HEK293T (cell line): ENCODE data around the gene NR0B1.

ENCODE experiments used
- ARNT ChIP-seq: fragments of 450-650 bp; IDR thresholded peaks from 2 replicates; pipeline ENCODE4 v1.6.1; 2017; ENCODE audit warnings: mild to moderate bottlenecking
- BHLHE40 ChIP-seq: fragments of 450-650 bp; IDR thresholded peaks from 2 replicates; pipeline ENCODE4 v1.6.1; 2016; ENCODE audit warnings: mild to moderate bottlenecking, moderate library complexity, borderline replicate concordance
- ELF4 ChIP-seq: fragments of 450-650 bp; IDR thresholded peaks from 2 replicates; pipeline ENCODE4 v1.6.1; 2017; ENCODE audit warnings: antibody characterized with exemption
- FOXK2 ChIP-seq: fragments of 450-650 bp; IDR thresholded peaks from 2 replicates; pipeline ENCODE4 v1.6.1; 2016; ENCODE audit warnings: mild to moderate bottlenecking
- FOXM1 ChIP-seq: fragments of 450-650 bp; IDR thresholded peaks from 2 replicates; pipeline ENCODE4 v1.6.1; 2017; ENCODE audit warnings: mild to moderate bottlenecking, borderline replicate concordance
- SP1 ChIP-seq: fragments of 450-650 bp; IDR thresholded peaks from 2 replicates; pipeline ENCODE4 v1.6.1; 2017
- TARDBP ChIP-seq: fragments of 450-650 bp; IDR thresholded peaks from 2 replicates; pipeline ENCODE4 v1.6.1; 2016
- TF ChIP-seq, protein P1 (sequence below): fragments of 450-650 bp; IDR thresholded peaks from 2 replicates; pipeline ENCODE4 v1.6.1; 2016

DNA sequence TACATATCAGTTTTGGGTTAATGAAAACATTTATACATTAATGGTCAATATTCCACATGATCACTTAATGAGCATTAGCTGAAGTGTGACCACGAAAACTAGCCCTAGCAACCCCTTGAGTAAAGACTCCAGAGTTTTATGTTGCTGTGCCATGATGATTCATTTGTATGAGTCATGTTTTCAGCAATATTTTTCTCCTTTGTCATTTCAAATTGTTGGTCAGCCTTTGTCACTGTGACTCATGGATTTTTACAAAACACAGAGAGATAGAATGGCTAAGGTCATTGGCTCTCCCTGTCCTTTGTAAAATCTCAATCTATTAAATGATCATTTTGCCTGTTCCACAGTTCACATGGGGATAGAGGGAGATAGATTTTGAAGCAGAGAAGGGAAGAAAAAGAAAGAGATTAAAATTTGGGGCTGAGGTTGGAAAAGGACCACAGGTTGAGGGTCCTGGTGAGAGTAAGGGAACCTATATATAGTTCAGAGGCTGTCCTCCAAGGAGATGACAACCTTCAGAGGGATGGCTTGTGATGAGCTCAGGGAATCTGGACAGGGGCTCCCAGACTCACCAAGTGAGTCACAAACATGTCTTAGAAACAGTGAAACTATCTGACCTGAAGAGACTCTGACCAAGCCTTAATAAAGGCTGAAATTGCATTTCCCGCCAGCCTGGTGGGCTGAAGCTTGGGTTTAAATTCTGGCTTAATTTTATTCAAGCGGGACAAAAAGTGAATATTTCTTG lies 25.6 kb downstream of the NR0B1 start:
- TF ChIP-seq ELF4 (no peak), BHLHE40 (no peak), SP1 (no peak), ARNT (no peak), TARDBP (no peak), FOXM1 (no peak), FOXK2 (no peak)
- TF ChIP-seq, protein P1, sequence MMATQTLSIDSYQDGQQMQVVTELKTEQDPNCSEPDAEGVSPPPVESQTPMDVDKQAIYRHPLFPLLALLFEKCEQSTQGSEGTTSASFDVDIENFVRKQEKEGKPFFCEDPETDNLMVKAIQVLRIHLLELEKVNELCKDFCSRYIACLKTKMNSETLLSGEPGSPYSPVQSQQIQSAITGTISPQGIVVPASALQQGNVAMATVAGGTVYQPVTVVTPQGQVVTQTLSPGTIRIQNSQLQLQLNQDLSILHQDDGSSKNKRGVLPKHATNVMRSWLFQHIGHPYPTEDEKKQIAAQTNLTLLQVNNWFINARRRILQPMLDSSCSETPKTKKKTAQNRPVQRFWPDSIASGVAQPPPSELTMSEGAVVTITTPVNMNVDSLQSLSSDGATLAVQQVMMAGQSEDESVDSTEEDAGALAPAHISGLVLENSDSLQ: no peak
